Gastroesophageal sphincter (tissue), 4 donors: ENCODE data around the gene AHDC1. TPM values are rescaled to one million over a fixed set of nuclear protein-coding genes. Genes with fewer than 3 reads are reported as not detected.
"Not testable (repeated sequence)": the region's sequence is repeated elsewhere in the genome, so short reads cannot be mapped to it uniquely, and the experiment has no call there.

ENCODE experiments used
- ATAC-seq: fragments of 150-250 bp; one replicate; pipeline ENCODE4 v1.9.1; 2016; ENCODE audit warnings: mild to moderate bottlenecking, moderate library complexity
- H3K27ac ChIP-seq, 4 donors: fragments of 200-600 bp; sonication (generic) in 3 of 4; 1 replicate in 3 of 4; 2 replicates in 1 of 4; pipeline ENCODE4 v1.5.1; 2016 to 2019
- H3K27me3 ChIP-seq: fragments of 200-600 bp; sonication (generic); one replicate; pipeline ENCODE4 v1.5.1; 2019
- H3K36me3 ChIP-seq, 2 donors: fragments of 200-600 bp; sonication (generic); one replicate each; pipeline ENCODE4 v1.5.1; 2019; ENCODE audit warnings: control low read depth in 1 of 2
- H3K4me1 ChIP-seq, 3 donors: fragments of 200-600 bp; sonication (generic); 1 replicate in 2 of 3; 2 replicates in 1 of 3; pipeline ENCODE4 v1.5.1; 2016 to 2019; ENCODE audit warnings: control low read depth in 2 of 3
- H3K4me3 ChIP-seq, 2 donors: fragments of 200-600 bp; sonication (generic); one replicate each; pipeline ENCODE4 v1.5.1; 2019; ENCODE audit warnings: mild to moderate bottlenecking in 1 of 2, moderate library complexity in 1 of 2
- H3K9me3 ChIP-seq, 3 donors: fragments of 200-600 bp; sonication (generic); one replicate each; pipeline ENCODE4 v1.5.1; 2017 to 2019; ENCODE audit warnings: control low read depth in 2 of 3
- EP300 ChIP-seq: sonication (generic); formaldehyde crosslinking; IDR thresholded peaks from one replicate; pipeline ENCODE4 v1.6.1; 2017; ENCODE audit warnings: antibody characterized with exemption, mild to moderate bottlenecking
- POLR2A ChIP-seq, 2 donors: fragments of 450-650 bp; IDR thresholded peaks; one replicate each; pipeline ENCODE4 v1.6.1; 2017; ENCODE audit warnings: antibody characterized with exemption in 2 of 2, mild to moderate bottlenecking in 2 of 2, moderate library complexity in 1 of 2
- POLR2AphosphoS5 ChIP-seq: sonication (generic); formaldehyde crosslinking; IDR thresholded peaks from one replicate; pipeline ENCODE4 v1.6.1; 2017; ENCODE audit warnings: antibody characterized with exemption
- WGBS, 2 donors: methylation state at CpG; one replicate each; pipeline ENCODE4 v1.1.5; 2018; ENCODE audit warnings: low coverage in 1 of 2; 5-methylcytosine and 5-hydroxymethylcytosine counted together
- total RNA-seq, 4 donors: library from RNA; depleted of rRNA; stranded (reverse); fragments of >200 nt; gene quantifications; one replicate each; pipeline ENCODE4 v1.1.0, GENCODE V29; 2016
- TF ChIP-seq, protein P1 (sequence below), 4 experiments: fragments of 200-600 bp in 2 of 4; fragments of 450-650 bp in 2 of 4; sonication (generic) in 1 of 4; IDR thresholded peaks; one replicate each; pipeline ENCODE4 v1.5.1; 2017 to 2019; ENCODE audit warnings: antibody characterized with exemption in 4 of 4, mild to moderate bottlenecking in 2 of 4, moderate library complexity in 2 of 4

The AHDC1 gene
- total RNA-seq, 4 donors from 2014 or later = 18.2 to 50.3 (median 27.7) TPM

GRCh38 chr1:27622828-27623227, 18.9 kb upstream of the AHDC1 start:
- no peaks in the 10 kb centered on the region for H3K27me3 ChIP-seq
- H3K36me3 ChIP-seq = no peaks in the 10 kb centered on the region
- no peaks in the 10 kb centered on the region for H3K9me3 ChIP-seq
- H3K27ac ChIP-seq = no peak overlapping the region
- ATAC-seq = no peak
- no peak overlapping the region for H3K4me3 ChIP-seq
- TF ChIP-seq EP300 = no peak
- TF ChIP-seq, protein P1, sequence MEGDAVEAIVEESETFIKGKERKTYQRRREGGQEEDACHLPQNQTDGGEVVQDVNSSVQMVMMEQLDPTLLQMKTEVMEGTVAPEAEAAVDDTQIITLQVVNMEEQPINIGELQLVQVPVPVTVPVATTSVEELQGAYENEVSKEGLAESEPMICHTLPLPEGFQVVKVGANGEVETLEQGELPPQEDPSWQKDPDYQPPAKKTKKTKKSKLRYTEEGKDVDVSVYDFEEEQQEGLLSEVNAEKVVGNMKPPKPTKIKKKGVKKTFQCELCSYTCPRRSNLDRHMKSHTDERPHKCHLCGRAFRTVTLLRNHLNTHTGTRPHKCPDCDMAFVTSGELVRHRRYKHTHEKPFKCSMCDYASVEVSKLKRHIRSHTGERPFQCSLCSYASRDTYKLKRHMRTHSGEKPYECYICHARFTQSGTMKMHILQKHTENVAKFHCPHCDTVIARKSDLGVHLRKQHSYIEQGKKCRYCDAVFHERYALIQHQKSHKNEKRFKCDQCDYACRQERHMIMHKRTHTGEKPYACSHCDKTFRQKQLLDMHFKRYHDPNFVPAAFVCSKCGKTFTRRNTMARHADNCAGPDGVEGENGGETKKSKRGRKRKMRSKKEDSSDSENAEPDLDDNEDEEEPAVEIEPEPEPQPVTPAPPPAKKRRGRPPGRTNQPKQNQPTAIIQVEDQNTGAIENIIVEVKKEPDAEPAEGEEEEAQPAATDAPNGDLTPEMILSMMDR (IDR thresholded peaks at IDR 0.05) = no peak
- no peak for TF ChIP-seq POLR2AphosphoS5
- no peak for TF ChIP-seq POLR2A (IDR thresholded peaks at IDR 0.05)
- WGBS, 2 donors = no CpG with 5 or more reads among the region's 4 CpGs
- H3K4me1 ChIP-seq = no peaks in the 10 kb centered on the region

GRCh38 chr1:27621051-27621920, 17.3 kb upstream of the AHDC1 start:
- H3K9me3 ChIP-seq = no peaks in the 10 kb centered on the region
- WGBS, 2 donors = 52 to 58% methylated on average over 3 of the region's 7 CpGs
- H3K36me3 ChIP-seq = no peaks in the 10 kb centered on the region
- no peaks in the 10 kb centered on the region for H3K4me1 ChIP-seq
- TF ChIP-seq POLR2A (IDR thresholded peaks at IDR 0.05) (no peak), POLR2AphosphoS5 (no peak), EP300 (no peak)
- TF ChIP-seq, protein P1 (IDR thresholded peaks at IDR 0.05) = no peak
- H3K27ac ChIP-seq = no peak overlapping the region
- H3K27me3 ChIP-seq = no peaks in the 10 kb centered on the region
- no peak for ATAC-seq
- H3K4me3 ChIP-seq = no peak overlapping the region

DNA sequence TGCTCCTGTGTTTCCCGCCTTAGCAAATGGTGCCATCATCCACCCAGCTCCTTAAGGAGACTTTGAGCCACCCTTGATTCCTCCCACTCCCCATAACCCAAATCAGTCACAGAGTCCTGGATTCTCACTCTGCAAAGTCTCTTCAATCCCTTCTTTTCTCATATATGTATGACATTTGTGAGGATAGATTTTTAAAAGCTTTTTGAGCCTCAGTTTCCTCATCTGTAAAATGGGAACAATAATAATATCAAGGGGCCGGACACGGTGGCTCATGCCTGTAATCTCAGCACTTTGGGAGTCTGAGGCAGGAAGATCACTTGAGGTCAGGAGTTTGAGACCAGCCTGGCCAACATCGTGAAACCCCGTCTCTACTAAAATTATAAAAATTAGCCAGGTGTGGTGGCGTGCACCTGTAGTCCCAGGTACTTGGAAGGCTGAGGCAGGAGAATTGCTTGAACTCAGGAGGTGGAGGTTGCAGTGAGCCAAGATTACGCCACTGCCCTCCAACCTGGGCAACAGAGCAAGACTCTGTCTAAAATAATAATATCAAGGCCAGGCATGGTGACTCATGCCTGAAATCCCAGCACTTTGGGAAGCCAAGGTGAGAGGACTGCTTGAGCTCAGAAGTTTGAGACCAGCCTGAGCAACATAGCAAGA, 16.0 kb upstream of the AHDC1 start:
- not testable (repeated sequence) for H3K27me3 ChIP-seq, H3K9me3 ChIP-seq, H3K27ac ChIP-seq, H3K4me3 ChIP-seq, H3K36me3 ChIP-seq, ATAC-seq, H3K4me1 ChIP-seq
- WGBS, 2 donors = 91 to 93% methylated on average over 3 to 6 of the region's 7 CpGs

DNA sequence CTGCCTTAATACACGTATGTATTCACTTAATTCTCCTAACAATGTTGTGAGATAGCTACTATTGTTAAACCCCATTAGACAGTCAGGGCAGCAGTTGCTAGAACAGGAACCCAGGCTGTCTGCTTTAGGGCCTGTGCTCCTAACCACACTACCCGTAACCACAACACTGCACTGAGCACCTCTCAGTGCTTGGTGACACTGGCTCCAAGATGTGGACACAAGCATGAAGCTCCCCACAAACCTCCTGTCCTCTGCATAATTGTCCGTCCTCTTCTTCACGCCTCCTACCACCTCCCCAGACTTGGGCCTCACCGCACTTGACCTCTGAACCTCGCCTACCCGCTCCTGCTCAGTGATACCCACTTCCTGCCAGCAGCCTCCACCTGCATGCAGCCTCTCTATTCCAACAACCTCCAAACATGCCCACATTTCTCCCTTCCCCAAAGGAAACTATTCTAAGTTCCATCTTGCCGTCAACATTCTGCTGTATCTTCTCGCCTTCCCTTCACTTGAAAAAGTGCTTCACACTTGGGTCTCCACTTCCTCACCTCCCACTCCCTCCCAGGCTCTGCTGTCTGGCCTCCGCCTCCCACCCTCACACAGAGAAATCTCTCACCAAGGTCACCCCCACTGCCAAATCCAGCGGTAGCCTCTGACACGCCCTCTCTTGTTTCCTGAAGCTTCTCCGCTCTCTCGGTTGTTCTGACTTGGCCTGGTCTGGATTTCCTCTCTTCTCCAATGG, 14.6 kb upstream of the AHDC1 start:
- Histone ChIP-seq H3K4me1 (peaks cover 0 to 7% (median 0%) of the 10 kb centered on the region in 3 donors), H3K27ac (no peak overlapping the region), H3K27me3 (peaks cover 6% of the 10 kb centered on the region), H3K9me3 (no peaks in the 10 kb centered on the region), H3K4me3 (no peak overlapping the region), H3K36me3 (no peaks in the 10 kb centered on the region)
- TF ChIP-seq EP300 (no peak), POLR2AphosphoS5 (no peak), POLR2A (IDR thresholded peaks at IDR 0.05) (no peak)
- TF ChIP-seq, protein P1 (IDR thresholded peaks at IDR 0.05) = no peak
- WGBS, 2 donors = 78 to 88% methylated on average over 8 to 13 of the region's 14 CpGs
- ATAC-seq = no peak

DNA sequence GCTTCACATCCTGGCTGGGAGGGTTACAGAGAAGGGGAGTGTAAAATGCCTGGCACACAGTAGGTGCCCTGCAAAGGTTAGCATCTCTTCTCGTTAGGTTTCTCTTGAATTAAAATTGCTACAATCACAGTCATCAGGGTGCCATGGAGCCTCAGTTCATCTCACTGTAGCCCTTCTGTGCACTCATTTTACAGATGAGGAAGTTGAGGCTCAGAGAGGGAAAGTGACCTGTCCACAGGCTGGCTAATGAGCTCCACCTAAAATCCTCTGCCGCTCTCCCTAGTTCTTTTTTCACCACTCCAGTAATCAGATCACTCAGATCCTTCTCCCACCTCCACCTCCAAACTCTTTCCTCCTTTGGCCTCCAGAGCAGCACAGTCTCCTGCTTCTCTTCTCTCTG, 13.5 kb upstream of the AHDC1 start:
- H3K4me1 ChIP-seq = peaks cover 0 to 7% (median 0%) of the 10 kb centered on the region in 3 donors
- no peak overlapping the region for H3K27ac ChIP-seq
- H3K27me3 ChIP-seq = peaks cover 16% of the 10 kb centered on the region
- H3K36me3 ChIP-seq = no peaks in the 10 kb centered on the region
- no peaks in the 10 kb centered on the region for H3K9me3 ChIP-seq
- no peak overlapping the region for H3K4me3 ChIP-seq
- TF ChIP-seq, protein P1 (IDR thresholded peaks at IDR 0.05) = no peak
- TF ChIP-seq POLR2AphosphoS5 (no peak), EP300 (no peak), POLR2A (IDR thresholded peaks at IDR 0.05) (no peak)
- 72 to 93% methylated on average over 2 of the region's 2 CpGs for WGBS, 2 donors
- ATAC-seq = no peak
